Measurements from ENCODE around the gene IDUA.
A peak's percentile ranks its signal among the peaks of the same experiment; 100 is the strongest.

The IDUA gene

GRCh38 chr4:951594-952468 lies 35.0 kb upstream of the IDUA start:
- H3K27me3 Mint-ChIP-seq: no peaks in the 10 kb centered on the region
- no peak overlapping the region for H3K4me3 Mint-ChIP-seq
- no peak for DNase-seq
- H3K27ac Mint-ChIP-seq: peak overlapping the region; percentile 62 to 82
- peaks cover 0 to 3% of the 10 kb centered on the region in 2 donors for H3K4me1 Mint-ChIP-seq (ENCODE audit: low read depth in 2 of 2)
- ATAC-seq (replicated peaks): no peak
- H3K36me3 Mint-ChIP-seq (ENCODE audit: insufficient read depth): peaks cover 31% of the 10 kb centered on the region
- H3K9me3 Mint-ChIP-seq: no peaks in the 10 kb centered on the region

- H3K4me1 Mint-ChIP-seq (ENCODE audit: low read depth in 2 of 2): peaks cover 0 to 3% of the 10 kb centered on the region in 2 donors
- no peak for ATAC-seq (replicated peaks)
- H3K27me3 Mint-ChIP-seq: no peaks in the 10 kb centered on the region
- no peaks in the 10 kb centered on the region for H3K9me3 Mint-ChIP-seq
- H3K36me3 Mint-ChIP-seq (ENCODE audit: insufficient read depth): peaks cover 34% of the 10 kb centered on the region
- H3K27ac Mint-ChIP-seq: no peak overlapping the region
- no peak for DNase-seq
- H3K4me3 Mint-ChIP-seq: no peak overlapping the region
Measured at GRCh38 chr4:952881-953573, 33.8 kb upstream of the IDUA start.

DNA sequence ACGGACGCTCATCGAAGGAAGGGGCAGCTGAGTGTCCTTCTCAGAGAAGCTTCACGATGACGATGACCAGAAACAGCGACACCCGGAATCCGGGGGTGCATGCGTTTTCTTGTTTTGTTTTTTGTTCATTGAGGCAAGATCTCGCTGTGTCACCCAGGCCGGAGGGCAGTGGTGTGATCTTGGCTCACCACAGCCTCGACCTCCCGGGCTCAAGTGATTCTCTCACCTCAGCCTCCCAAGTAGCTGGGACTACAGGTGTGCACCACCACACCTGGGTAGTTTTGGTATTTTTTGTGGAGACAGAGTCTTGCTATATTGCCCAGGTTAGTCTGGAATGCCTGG lies 33.3 kb upstream of the IDUA start:
- DNase-seq: no peak
- H3K27me3 Mint-ChIP-seq: no peaks in the 10 kb centered on the region
- no peak overlapping the region for H3K27ac Mint-ChIP-seq
- H3K36me3 Mint-ChIP-seq (ENCODE audit: insufficient read depth): peaks cover 32% of the 10 kb centered on the region
- no peaks in the 10 kb centered on the region for H3K9me3 Mint-ChIP-seq
- H3K4me3 Mint-ChIP-seq: no peak overlapping the region
- peaks cover 0 to 3% of the 10 kb centered on the region in 2 donors for H3K4me1 Mint-ChIP-seq (ENCODE audit: low read depth in 2 of 2)
- no peak for ATAC-seq (replicated peaks)

GRCh38 chr4:954211-955020 lies 32.4 kb upstream of the IDUA start:
- no peak for ATAC-seq (replicated peaks)
- Mint-ChIP-seq H3K4me1 (ENCODE audit: low read depth in 2 of 2) (peaks cover 0 to 3% of the 10 kb centered on the region in 2 donors), H3K27me3 (no peaks in the 10 kb centered on the region), H3K36me3 (ENCODE audit: insufficient read depth) (peaks cover 36% of the 10 kb centered on the region), H3K9me3 (no peaks in the 10 kb centered on the region), H3K27ac (peak overlapping the region in 1 of 2 donors; percentile 78), H3K4me3 (no peak overlapping the region)
- DNase-seq: no peak

DNA sequence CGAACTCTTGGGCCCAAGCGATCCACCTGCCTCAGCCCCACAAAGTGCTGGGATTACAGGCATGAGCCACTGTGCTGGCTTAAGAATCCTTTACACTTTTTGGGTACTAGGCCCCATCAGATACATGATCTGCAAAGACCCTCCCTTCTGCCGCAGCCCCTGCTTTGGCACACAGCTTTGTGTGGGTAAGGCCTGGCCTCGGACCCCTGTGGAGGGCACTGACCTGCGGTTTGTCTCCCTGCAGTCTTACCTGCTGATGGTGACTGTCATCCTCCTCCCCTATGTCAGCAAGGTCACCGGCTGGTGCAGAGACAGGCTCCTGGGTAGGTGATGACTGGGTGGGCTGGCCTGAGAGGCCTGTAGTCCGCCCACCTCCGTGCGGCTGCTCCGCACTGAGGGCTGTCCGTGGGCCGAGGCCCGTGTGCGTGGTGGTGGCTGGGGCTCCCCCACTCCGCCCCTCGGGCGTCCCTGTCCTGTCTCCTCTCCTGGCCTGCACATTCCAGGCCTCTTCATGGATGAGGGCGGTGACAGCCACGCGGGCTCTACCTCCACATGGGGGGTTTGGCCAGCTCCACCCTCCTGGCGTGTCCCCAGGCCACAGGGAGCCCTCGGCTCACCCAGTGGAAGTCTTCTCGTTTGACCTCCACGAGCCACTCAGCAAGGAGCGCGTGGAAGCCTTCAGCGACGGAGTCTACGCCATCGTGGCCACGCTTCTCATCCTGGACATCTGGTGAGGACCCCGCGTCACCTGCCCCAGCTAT lies 31.5 kb upstream of the IDUA start:
- peaks cover 0 to 3% of the 10 kb centered on the region in 2 donors for H3K4me1 Mint-ChIP-seq (ENCODE audit: low read depth in 2 of 2)
- no peaks in the 10 kb centered on the region for H3K9me3 Mint-ChIP-seq
- H3K4me3 Mint-ChIP-seq: no peak overlapping the region
- H3K27ac Mint-ChIP-seq: peak overlapping the region; percentile 72 to 78
- DNase-seq: no peak
- no peaks in the 10 kb centered on the region for H3K27me3 Mint-ChIP-seq
- H3K36me3 Mint-ChIP-seq (ENCODE audit: insufficient read depth): peaks cover 37% of the 10 kb centered on the region
- no peak for ATAC-seq (replicated peaks)

DNA sequence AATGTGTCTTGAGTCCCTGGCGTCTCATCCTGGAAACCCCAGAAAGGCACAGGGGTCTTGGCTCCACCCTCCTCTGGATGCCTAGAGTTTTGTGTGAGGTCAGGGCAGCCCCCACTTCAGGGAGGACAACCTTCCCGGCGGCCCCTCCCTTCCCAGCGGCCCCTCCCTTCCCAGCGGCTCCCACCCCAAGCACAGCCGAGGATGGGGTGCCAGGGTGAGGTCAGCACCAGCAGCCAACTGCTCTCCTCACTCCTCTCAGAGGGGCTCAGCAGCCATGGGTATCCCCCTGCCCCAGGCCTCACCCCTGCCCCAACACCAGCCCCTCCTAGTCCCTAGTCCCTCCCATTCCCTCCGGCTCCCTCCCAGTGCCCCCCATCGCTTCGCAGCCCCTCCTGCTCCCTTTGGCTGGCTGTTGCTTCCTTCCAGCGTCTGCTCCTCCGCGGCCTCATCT lies 30.9 kb upstream of the IDUA start:
- H3K27me3 Mint-ChIP-seq: no peaks in the 10 kb centered on the region
- peak overlapping the region; percentile 52 to 72 for H3K27ac Mint-ChIP-seq
- peaks cover 37% of the 10 kb centered on the region for H3K36me3 Mint-ChIP-seq (ENCODE audit: insufficient read depth)
- no peak overlapping the region for H3K4me3 Mint-ChIP-seq
- ATAC-seq (replicated peaks) (no peak), DNase-seq (no peak)
- H3K9me3 Mint-ChIP-seq: no peaks in the 10 kb centered on the region
- H3K4me1 Mint-ChIP-seq (ENCODE audit: low read depth in 2 of 2): peaks cover 0 to 3% of the 10 kb centered on the region in 2 donors

DNA sequence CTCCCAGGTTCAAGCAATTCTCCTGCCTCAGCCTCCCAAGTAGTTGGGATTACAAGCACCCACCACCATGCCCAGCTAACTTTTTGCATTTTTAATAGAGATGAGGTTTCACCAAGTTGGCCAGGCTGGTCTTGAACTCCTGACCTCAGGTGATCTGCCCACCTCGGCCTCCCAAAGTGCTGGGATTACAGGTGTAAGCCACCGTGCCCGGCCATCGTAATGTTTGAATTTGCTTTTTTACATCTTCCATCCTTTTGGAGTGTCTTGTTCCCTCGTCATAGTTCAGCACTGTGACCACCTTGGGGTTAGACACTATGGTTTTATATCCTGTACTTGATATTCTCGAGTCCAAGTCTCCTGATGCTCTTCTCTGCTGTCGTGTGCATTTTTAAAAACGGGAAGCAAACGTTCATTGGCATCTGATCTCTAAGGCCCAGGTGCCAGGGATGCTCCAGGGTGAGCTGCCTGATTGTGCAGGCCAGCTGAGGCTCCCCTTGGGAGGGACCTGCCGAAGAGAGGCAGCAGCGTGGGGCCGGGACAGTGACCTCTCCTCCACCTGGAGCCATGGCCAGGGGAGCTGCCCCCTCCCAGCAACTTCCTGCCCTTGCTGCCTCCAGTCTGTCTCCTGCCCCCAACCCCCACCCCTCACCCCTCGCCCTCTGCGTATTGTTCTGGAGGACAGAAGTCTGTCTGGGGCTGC lies 30.2 kb upstream of the IDUA start:
- Mint-ChIP-seq H3K36me3 (ENCODE audit: insufficient read depth) (peaks cover 31% of the 10 kb centered on the region), H3K9me3 (no peaks in the 10 kb centered on the region), H3K27me3 (no peaks in the 10 kb centered on the region), H3K27ac (peak overlapping the region; percentile 52 to 72), H3K4me1 (ENCODE audit: low read depth in 2 of 2) (peaks cover 0 to 3% of the 10 kb centered on the region in 2 donors), H3K4me3 (no peak overlapping the region)
- DNase-seq (no peak), ATAC-seq (replicated peaks) (no peak)

DNA sequence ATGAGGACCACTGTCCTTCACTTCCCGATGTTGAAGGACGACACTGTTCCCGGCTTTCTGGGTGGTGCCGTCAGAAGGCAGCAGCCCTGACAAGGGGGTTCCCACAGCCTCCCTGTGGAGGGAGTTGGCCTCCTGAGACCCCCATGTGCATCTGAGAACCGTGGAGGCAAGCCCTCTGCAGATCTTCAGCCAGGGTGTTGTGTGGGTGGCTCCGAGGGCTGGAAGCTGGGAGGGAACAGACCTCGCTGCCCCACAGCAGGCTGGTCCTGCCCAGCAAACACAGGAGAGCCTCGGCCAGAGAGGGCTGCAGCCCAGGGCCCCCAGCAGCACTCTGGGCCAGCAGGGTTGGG lies 29.6 kb upstream of the IDUA start:
- no peaks in the 10 kb centered on the region for H3K9me3 Mint-ChIP-seq
- peak overlapping the region in 1 of 2 donors; percentile 79 for H3K27ac Mint-ChIP-seq
- peaks cover 0 to 3% of the 10 kb centered on the region in 2 donors for H3K4me1 Mint-ChIP-seq (ENCODE audit: low read depth in 2 of 2)
- no peak for DNase-seq
- ATAC-seq (replicated peaks): no peak
- H3K27me3 Mint-ChIP-seq: no peaks in the 10 kb centered on the region
- peaks cover 36% of the 10 kb centered on the region for H3K36me3 Mint-ChIP-seq (ENCODE audit: insufficient read depth)
- no peak overlapping the region for H3K4me3 Mint-ChIP-seq

- Mint-ChIP-seq H3K27ac (peak overlapping the region; percentile 78 to 79), H3K9me3 (no peaks in the 10 kb centered on the region), H3K36me3 (ENCODE audit: insufficient read depth) (peaks cover 36% of the 10 kb centered on the region), H3K4me1 (ENCODE audit: low read depth in 2 of 2) (no peaks in the 10 kb centered on the region), H3K27me3 (no peaks in the 10 kb centered on the region), H3K4me3 (no peak overlapping the region)
- DNase-seq (no peak), ATAC-seq (replicated peaks) (no peak)
Measured at GRCh38 chr4:957581-958313, 29.1 kb upstream of the IDUA start.

DNA sequence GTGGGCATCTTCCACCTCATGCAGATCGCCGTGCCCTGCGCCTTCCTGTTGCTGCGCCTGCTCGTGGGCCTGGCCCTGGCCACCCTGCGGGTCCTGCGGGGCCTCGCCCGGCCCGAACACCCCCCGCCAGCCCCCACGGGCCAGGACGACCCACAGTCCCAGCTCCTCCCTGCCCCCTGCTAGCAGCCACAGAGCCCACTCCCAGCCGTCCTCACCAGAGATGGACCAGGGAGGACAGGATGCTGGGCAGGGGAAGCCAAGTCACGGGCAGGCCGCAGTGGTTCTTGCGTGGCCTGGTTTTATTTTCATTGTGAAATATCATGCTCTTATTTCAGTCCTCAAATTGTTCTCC lies 28.6 kb upstream of the IDUA start:
- Mint-ChIP-seq H3K27ac (peak overlapping the region; percentile 78 to 79), H3K9me3 (no peaks in the 10 kb centered on the region)

GRCh38 chr4:958696-959337 lies 28.0 kb upstream of the IDUA start:
- Mint-ChIP-seq H3K9me3 (no peaks in the 10 kb centered on the region), H3K27ac (peak overlapping the region; percentile 78 to 79), H3K4me1 (ENCODE audit: low read depth in 2 of 2) (no peaks in the 10 kb centered on the region)

More for the DNA sequence above, 28.6 kb upstream of the IDUA start:
- peaks cover 36% of the 10 kb centered on the region for H3K36me3 Mint-ChIP-seq (ENCODE audit: insufficient read depth)
- no peak overlapping the region for H3K4me3 Mint-ChIP-seq
- DNase-seq (no peak), ATAC-seq (replicated peaks) (no peak)
- no peaks in the 10 kb centered on the region for H3K27me3 Mint-ChIP-seq
- no peaks in the 10 kb centered on the region for H3K4me1 Mint-ChIP-seq (ENCODE audit: low read depth in 2 of 2)

More at GRCh38 chr4:958696-959337, 28.0 kb upstream of the IDUA start:
- no peak for DNase-seq
- ATAC-seq (replicated peaks): no peak
- Mint-ChIP-seq H3K4me3 (no peak overlapping the region), H3K27me3 (no peaks in the 10 kb centered on the region), H3K36me3 (ENCODE audit: insufficient read depth) (peaks cover 37% of the 10 kb centered on the region)
